Measurements from ENCODE around the gene HIRIP3. TPM values are rescaled to one million over a fixed set of nuclear protein-coding genes. Genes with fewer than 3 reads are reported as not detected.

HIRIP3 gene
- total and polyA plus RNA-seq, 2 of the 8 experiments (the other 6 are each of a cell fraction or from before 2014, with no cell fraction given) = 11.9 to 18.5 TPM

DNA sequence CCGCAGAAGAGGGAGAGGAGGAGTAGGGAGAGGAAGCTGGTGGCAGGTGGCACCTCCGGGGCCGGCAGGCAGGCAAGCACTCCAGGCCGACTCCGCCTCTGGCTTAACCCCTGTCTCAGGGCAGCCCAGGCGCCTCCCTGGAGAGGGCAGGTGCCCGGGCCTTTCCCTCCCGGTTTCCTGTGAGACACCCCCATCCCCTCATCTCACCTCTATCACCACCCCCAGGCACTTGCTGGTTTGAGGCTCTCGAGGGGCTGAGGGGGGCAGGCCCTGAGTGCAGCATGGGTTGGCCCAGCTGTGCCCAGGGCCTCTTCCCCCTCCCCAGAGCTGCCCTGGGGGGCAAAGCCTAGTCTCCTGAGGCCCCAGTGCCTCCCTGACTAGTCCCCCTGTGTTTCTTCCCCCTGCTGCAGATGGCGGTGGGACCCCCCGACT lies 9.4 kb upstream of the HIRIP3 start (continued):
- no peak for TF ChIP-seq RFX5 (IDR thresholded peaks at IDR 0.05; ENCODE audit: borderline replicate concordance, low read depth, low read length)
- TF ChIP-seq SP2 (IDR thresholded peaks at IDR 0.05; ENCODE audit: low read length) = no peak
- no peak for TF ChIP-seq EP300 (IDR thresholded peaks at IDR 0.05; ENCODE audit: borderline replicate concordance in 1 of 2, low read depth in 2 of 2, low read length in 2 of 2)
- no peak for TF ChIP-seq JUN (IDR thresholded peaks at IDR 0.05; ENCODE audit: low read depth, low read length)
- no peak for TF ChIP-seq BCL11A (IDR thresholded peaks at IDR 0.05; ENCODE audit: low read depth in 2 of 2, low read length in 2 of 2)
- no peak for TF ChIP-seq SIRT6 (IDR thresholded peaks at IDR 0.05; ENCODE audit: low read length)
- TF ChIP-seq CHD2 (IDR thresholded peaks at IDR 0.05; ENCODE audit: low read length) = no peak
